H9 (cell line): Measurements from ENCODE around the gene RET. TPM values are rescaled to one million over a fixed set of nuclear protein-coding genes. Genes with fewer than 3 reads are reported as not detected.

ENCODE experiments used
- DNase-seq: peaks from one replicate; pipeline ENCODE4 v3.0.0-alpha.2; 2017
- H2AFZ ChIP-seq: one replicate; pipeline ENCODE4 v1.6.1; 2013; ENCODE audit warnings: mild to moderate bottlenecking, low read length, control low read depth, moderate library complexity
- H2AK5ac ChIP-seq: 2 replicates; pipeline ENCODE4 v1.6.1; 2013; ENCODE audit warnings: low read length, control low read depth, mixed read lengths; ENCODE audit not compliant: insufficient read length
- H2BK120ac ChIP-seq: one replicate; pipeline ENCODE4 v1.6.1; 2013; ENCODE audit warnings: low read depth, mild to moderate bottlenecking, low read length, control low read depth, inconsistent platforms; ENCODE audit not compliant: poor library complexity, severe bottlenecking
- H2BK12ac ChIP-seq: 2 replicates; pipeline ENCODE4 v1.6.1; 2013; ENCODE audit warnings: low read length, control low read depth, mixed read lengths, low read depth; ENCODE audit not compliant: insufficient read length
- H2BK15ac ChIP-seq: 2 replicates; pipeline ENCODE4 v1.6.1; 2013; ENCODE audit warnings: low read depth, low read length, control low read depth
- H2BK20ac ChIP-seq: one replicate; pipeline ENCODE4 v1.6.1; 2013; ENCODE audit warnings: low read depth, mild to moderate bottlenecking, low read length, control low read depth, inconsistent platforms; ENCODE audit not compliant: poor library complexity, severe bottlenecking
- H2BK5ac ChIP-seq: 2 replicates; pipeline ENCODE4 v1.6.1; 2013; ENCODE audit warnings: low read length, control low read depth, mixed read lengths; ENCODE audit not compliant: insufficient read length
- H3K14ac ChIP-seq: 2 replicates; pipeline ENCODE4 v1.6.1; 2013; ENCODE audit warnings: low read length, control low read depth; ENCODE audit not compliant: insufficient read depth
- H3K18ac ChIP-seq: 2 replicates; pipeline ENCODE4 v1.6.1; 2013; ENCODE audit warnings: low read depth, mild to moderate bottlenecking, mixed read lengths, low read length, control low read depth; ENCODE audit not compliant: insufficient read length
- H3K23ac ChIP-seq: 2 replicates; pipeline ENCODE4 v1.6.1; 2013; ENCODE audit warnings: low read length, control low read depth, mixed read lengths, low read depth; ENCODE audit not compliant: insufficient read length
- H3K23me2 ChIP-seq: 2 replicates; pipeline ENCODE4 v1.6.1; 2013; ENCODE audit warnings: low read depth, mild to moderate bottlenecking, mixed read lengths, low read length, control low read depth; ENCODE audit not compliant: insufficient read length, poor library complexity, severe bottlenecking
- H3K27ac ChIP-seq: 2 replicates; pipeline ENCODE4 v1.5.1; 2013; ENCODE audit warnings: low read length, control low read depth, mixed read lengths, low read depth; ENCODE audit not compliant: insufficient read length
- H3K27me3 ChIP-seq: 2 replicates; pipeline ENCODE4 v1.6.1; 2013; ENCODE audit warnings: low read length, control low read depth, inconsistent platforms; ENCODE audit not compliant: insufficient read depth
- H3K4ac ChIP-seq: 2 replicates; pipeline ENCODE4 v1.6.1; 2013; ENCODE audit warnings: low read depth, mild to moderate bottlenecking, control low read depth, inconsistent platforms, low read length, moderate library complexity
- H3K4me1 ChIP-seq: 2 replicates; pipeline ENCODE4 v1.6.1; 2013; ENCODE audit warnings: low read length, control low read depth, inconsistent platforms; ENCODE audit not compliant: insufficient read depth
- H3K4me2 ChIP-seq: 2 replicates; pipeline ENCODE4 v1.6.1; 2013; ENCODE audit warnings: low read length, control low read depth, mixed read lengths; ENCODE audit not compliant: insufficient read length, insufficient read depth
- H3K56ac ChIP-seq: 2 replicates; pipeline ENCODE4 v1.6.1; 2013; ENCODE audit warnings: low read depth, mild to moderate bottlenecking, mixed read lengths, low read length, control low read depth; ENCODE audit not compliant: insufficient read length
- H3K79me1 ChIP-seq: 2 replicates; pipeline ENCODE4 v1.6.1; 2013; ENCODE audit warnings: low read depth, mild to moderate bottlenecking, moderate library complexity, low read length, control low read depth, inconsistent platforms; ENCODE audit not compliant: insufficient read depth, poor library complexity, severe bottlenecking
- H3K79me2 ChIP-seq: 2 replicates; pipeline ENCODE4 v1.6.1; 2013; ENCODE audit warnings: low read length, control low read depth, inconsistent platforms; ENCODE audit not compliant: insufficient read depth
- H3K9ac ChIP-seq: 2 replicates; pipeline ENCODE4 v1.6.1; 2013; ENCODE audit warnings: low read length, control low read depth, mixed read lengths; ENCODE audit not compliant: insufficient read length; ENCODE audit errors: extremely low read depth
- H3K9me3 ChIP-seq: one replicate; pipeline ENCODE4 v1.6.1; 2013; ENCODE audit warnings: low read depth, low read length, inconsistent platforms; ENCODE audit not compliant: control insufficient read depth
- H3T11ph ChIP-seq: one replicate; pipeline ENCODE4 v1.6.1; 2013; ENCODE audit warnings: mild to moderate bottlenecking, low read length, control low read depth, inconsistent platforms
- H4K20me1 ChIP-seq: one replicate; pipeline ENCODE4 v1.6.1; 2013; ENCODE audit not compliant: control insufficient read depth, insufficient read length, insufficient read depth
- H4K5ac ChIP-seq: 2 replicates; pipeline ENCODE4 v1.6.1; 2013; ENCODE audit warnings: low read depth, mild to moderate bottlenecking, mixed read lengths, low read length, control low read depth; ENCODE audit not compliant: insufficient read length
- H4K8ac ChIP-seq: replicated peaks from 2 replicates; pipeline ENCODE4 v1.6.1; 2013; ENCODE audit warnings: low read length, control low read depth, mixed read lengths, low read depth; ENCODE audit not compliant: insufficient read length
- H4K91ac ChIP-seq: 2 replicates; pipeline ENCODE4 v1.6.1; 2013; ENCODE audit warnings: low read depth, mild to moderate bottlenecking, moderate library complexity, mixed read lengths, low read length, control low read depth; ENCODE audit not compliant: insufficient read length
- H3K27ac Mint-ChIP-seq, 3 experiments: 2 replicates in 2 of 3; 3 replicates in 1 of 3; pipeline ENCODE4 v1.8.0; 2020 to 2021; ENCODE audit warnings: mixed read lengths in 3 of 3, mild to moderate bottlenecking in 1 of 3, moderate library complexity in 1 of 3
- H3K27me3 Mint-ChIP-seq: 2 replicates; pipeline ENCODE4 v1.8.0; 2021; ENCODE audit warnings: low read depth, mild to moderate bottlenecking, moderate library complexity, mixed read lengths
- H3K36me3 Mint-ChIP-seq, 3 experiments: 2 replicates in 2 of 3; 3 replicates in 1 of 3; pipeline ENCODE4 v1.8.0; 2020 to 2021; ENCODE audit warnings: low read depth in 3 of 3, mixed read lengths in 3 of 3; ENCODE audit not compliant: insufficient read depth in 1 of 3
- H3K4me1 Mint-ChIP-seq, 2 experiments: 2 replicates each; pipeline ENCODE4 v1.8.0; 2020; ENCODE audit warnings: mixed read lengths in 2 of 2
- H3K4me3 Mint-ChIP-seq, 2 experiments: 2 replicates in 1 of 2; 3 replicates in 1 of 2; pipeline ENCODE4 v1.8.0; 2020 to 2021; ENCODE audit warnings: mild to moderate bottlenecking in 2 of 2, mixed read lengths in 2 of 2, moderate library complexity in 1 of 2
- H3K9me3 Mint-ChIP-seq, 2 experiments: 2 replicates in 1 of 2; 3 replicates in 1 of 2; pipeline ENCODE4 v1.8.0; 2020; ENCODE audit warnings: mild to moderate bottlenecking in 2 of 2, mixed read lengths in 2 of 2, moderate library complexity in 1 of 2
- CTCF ChIP-seq: fragments of 200-600 bp; sonication (generic); conservative IDR thresholded peaks from 3 replicates; pipeline ENCODE4 v1.8.0; 2021; ENCODE audit warnings: antibody characterized with exemption, mild to moderate bottlenecking
- WGBS: extraction: QIAGEN DNeasy Blood & Tissue Kit; methylation state at CpG from one replicate; pipeline ENCODE4 v1.1.7; 2013; ENCODE audit warnings: missing lambda C conversion rate, low lambda C conversion rate, mixed read lengths; ENCODE audit not compliant: insufficient read length; ENCODE audit errors: extremely low coverage; 5-methylcytosine and 5-hydroxymethylcytosine counted together
- total RNA-seq: library from RNA; stranded (reverse); gene quantifications from 2 replicates; pipeline ENCODE4 v1.2.1, GENCODE V29; 2021

The RET gene
- total RNA-seq, 1 experiment from 2014 or later, result 12.2 TPM

- no peaks in the 10 kb centered on the region for H3K9me3 ChIP-seq
- no peaks in the 10 kb centered on the region for H4K20me1 ChIP-seq
- H4K5ac ChIP-seq, result no peak overlapping the region
- Mint-ChIP-seq H3K4me3 (no peak overlapping the region), H3K27ac (no peak overlapping the region), H3K9me3 (no peaks in the 10 kb centered on the region), H3K36me3 (no peaks in the 10 kb centered on the region; a peak in 1 of 7 replicates), H3K27me3 (peaks cover 2% of the 10 kb centered on the region; the same call in 1 of the 2 replicates), H3K4me1 (peaks cover 9 to 10% of the 10 kb centered on the region in 2 experiments)
- no peak for TF ChIP-seq CTCF
- no peak overlapping the region for H3K14ac ChIP-seq
- no CpG with 5 or more reads among the region's 3 CpGs for WGBS
- H4K91ac ChIP-seq, result no peak overlapping the region
- no peak overlapping the region for H2BK15ac ChIP-seq
- no peak overlapping the region for H4K8ac ChIP-seq
- no peak overlapping the region for H3K4me2 ChIP-seq
- H2AFZ ChIP-seq, result no peak overlapping the region
- no peak overlapping the region for H3K23ac ChIP-seq
- H3K79me2 ChIP-seq, result no peaks in the 10 kb centered on the region
- H3K23me2 ChIP-seq, result peaks cover 5% of the 10 kb centered on the region
- H2BK5ac ChIP-seq, result no peak overlapping the region
- no peak overlapping the region for H3T11ph ChIP-seq
- H3K56ac ChIP-seq, result no peak overlapping the region
- H2BK20ac ChIP-seq, result no peak overlapping the region
- no peak overlapping the region for H3K4ac ChIP-seq
- no peak overlapping the region for H2BK120ac ChIP-seq
- H3K9ac ChIP-seq, result no peak overlapping the region
- H2BK12ac ChIP-seq, result no peak overlapping the region
- no peaks in the 10 kb centered on the region for H3K27me3 ChIP-seq
- no peak overlapping the region for H3K27ac ChIP-seq
- H3K79me1 ChIP-seq, result no peaks in the 10 kb centered on the region
- H2AK5ac ChIP-seq, result no peak overlapping the region
- H3K4me1 ChIP-seq, result no peaks in the 10 kb centered on the region; the same call in 1 of the 2 replicates
- H3K18ac ChIP-seq, result no peak overlapping the region
- DNase-seq, result peak; percentile 2
Measured at GRCh38 chr10:43132867-43133787, 56.3 kb downstream of the RET start.
